SK-N-SH (cell line): ENCODE measurements around the gene AGBL1. TPM values are rescaled to one million over a fixed set of nuclear protein-coding genes. Genes with fewer than 3 reads are reported as not detected.

ENCODE experiments used
- CTCF ChIA-PET: fragments of 300-600, 350-600 bp; formaldehyde crosslinking; extraction: SDS; loops from one replicate; lab custom pipeline; 2021; lab: Yijun Ruan, JAX
- POLR2A ChIA-PET: fragments of 350-600 bp; sonication (Branson Sonifier 250); formaldehyde crosslinking; extraction: SDS; loops from one replicate; lab custom pipeline; 2020; ENCODE audit warnings: antibody characterized with exemption, inconsistent platforms; lab: Yijun Ruan, JAX
- DNase-seq: peaks from one replicate; pipeline ENCODE4 v3.0.0; 2012
- H2AFZ ChIP-seq: fragments of 200-600 bp; sonication (generic); 2 replicates; pipeline ENCODE4 v1.8.1; 2016; ENCODE audit warnings: antibody characterized with exemption, mild to moderate bottlenecking, low read depth
- H3F3A ChIP-seq: fragments of 200-600 bp; sonication (generic); replicated peaks from 2 replicates; pipeline ENCODE3; 2016; ENCODE audit warnings: antibody characterized with exemption, mild to moderate bottlenecking; ENCODE audit not compliant: insufficient read depth
- H3K27ac ChIP-seq, 2 experiments: fragments of 200-500 bp in 1 of 2; fragments of 200-600 bp in 1 of 2; sonication (Bioruptor generic) in 1 of 2; sonication (generic), shearing (Covaris generic) in 1 of 2; 2 replicates each; pipeline versions ENCODE4 v1.5.1 to v1.6.1; 2014 to 2016; ENCODE audit warnings: low read depth in 2 of 2, inconsistent platforms in 1 of 2, low read length in 1 of 2, mild to moderate bottlenecking in 1 of 2, mixed read lengths in 1 of 2
- H3K27me3 ChIP-seq: fragments of 200-600 bp; sonication (generic), shearing (Covaris generic); 2 replicates; pipeline ENCODE4 v1.6.1; 2016; ENCODE audit warnings: mixed run types; ENCODE audit not compliant: insufficient read depth
- H3K36me3 ChIP-seq, 2 experiments: fragments of 200-500 bp in 1 of 2; fragments of 200-600 bp in 1 of 2; sonication (Bioruptor generic) in 1 of 2; sonication (generic) in 1 of 2; replicated peaks in 1 of 2; 2 replicates each; pipeline versions ENCODE3 to v1.5.1; 2014 to 2016; ENCODE audit warnings: low read length in 1 of 2, mild to moderate bottlenecking in 1 of 2; ENCODE audit not compliant: insufficient read depth in 2 of 2, control insufficient read depth in 1 of 2
- H3K4me1 ChIP-seq, 2 experiments: fragments of 200-500 bp in 1 of 2; fragments of 200-600 bp in 1 of 2; sonication (Bioruptor generic) in 1 of 2; sonication (generic), shearing (Covaris generic) in 1 of 2; 2 replicates each; pipeline versions ENCODE4 v1.5.1 to v1.6.1; 2014 to 2016; ENCODE audit warnings: low read depth in 1 of 2, low read length in 1 of 2, mixed run types in 1 of 2; ENCODE audit not compliant: insufficient read depth in 2 of 2, control insufficient read depth in 1 of 2
- H3K4me2 ChIP-seq: fragments of 200-600 bp; sonication (generic), shearing (Covaris generic); 2 replicates; pipeline ENCODE4 v1.6.1; 2017; ENCODE audit warnings: mixed run types
- H3K4me3 ChIP-seq, 2 experiments: fragments of 200-500 bp in 1 of 2; fragments of 200-600 bp in 1 of 2; sonication (Bioruptor generic) in 1 of 2; sonication (generic), shearing (Covaris generic) in 1 of 2; 2 replicates each; pipeline versions ENCODE4 v1.5.1 to v1.8.1; 2014 to 2016; ENCODE audit warnings: low read depth in 2 of 2, inconsistent platforms in 1 of 2, low read length in 1 of 2, mild to moderate bottlenecking in 1 of 2, mixed read lengths in 1 of 2, moderate library complexity in 1 of 2
- H3K79me2 ChIP-seq: fragments of 200-600 bp; sonication (generic); 2 replicates; pipeline ENCODE4 v1.8.1; 2017; ENCODE audit warnings: mild to moderate bottlenecking; ENCODE audit not compliant: insufficient read depth
- H3K9ac ChIP-seq: fragments of 200-600 bp; sonication (generic); 2 replicates; pipeline ENCODE4 v1.6.1; 2017; ENCODE audit warnings: mixed run types
- H3K9me2 ChIP-seq: fragments of 200-600 bp; sonication (generic); 2 replicates; pipeline ENCODE4 v1.6.1; 2017; ENCODE audit warnings: mixed run types
- H3K9me3 ChIP-seq: fragments of 200-600 bp; sonication (generic); 2 replicates; pipeline ENCODE4 v1.6.1; 2017; ENCODE audit warnings: mixed run types, mild to moderate bottlenecking, moderate library complexity
- H4K20me1 ChIP-seq: fragments of 200-600 bp; sonication (generic); 2 replicates; pipeline ENCODE4 v1.6.1; 2017; ENCODE audit warnings: mild to moderate bottlenecking, mixed run types; ENCODE audit not compliant: insufficient read depth
- ELF1 ChIP-seq: IDR thresholded peaks from 2 replicates; pipeline ENCODE4 v1.4.0; 2012
- EP300 ChIP-seq, 2 experiments: IDR thresholded peaks; 2 replicates each; pipeline versions ENCODE4 v1.4.0 to v1.6.1; 2012; ENCODE audit warnings: borderline replicate concordance in 1 of 2, low read depth in 1 of 2, low read length in 1 of 2
- FOSL2 ChIP-seq: IDR thresholded peaks from 2 replicates; pipeline ENCODE4 v1.4.0; 2012; ENCODE audit warnings: low read depth, mild to moderate bottlenecking, moderate library complexity, borderline replicate concordance
- GABPA ChIP-seq: IDR thresholded peaks from 2 replicates; pipeline ENCODE4 v1.4.0; 2012; ENCODE audit warnings: low read depth, mild to moderate bottlenecking
- MEF2A ChIP-seq: IDR thresholded peaks from 2 replicates; pipeline ENCODE4 v1.4.0; 2012; ENCODE audit warnings: low read depth, borderline replicate concordance
- POLR2AphosphoS5 ChIP-seq: IDR thresholded peaks from 2 replicates; pipeline ENCODE4 v1.6.1; 2012; ENCODE audit warnings: low read depth, low read length
- RCOR1 ChIP-seq: fragments of 150-350 bp; IDR thresholded peaks from 2 replicates; pipeline ENCODE4 v1.6.1; 2017; ENCODE audit warnings: antibody characterized with exemption, low read length
- RFX5 ChIP-seq: IDR thresholded peaks from 2 replicates; pipeline ENCODE4 v1.6.1; 2012; ENCODE audit warnings: mild to moderate bottlenecking, improper control_type of control experiment, low read length
- RXRA ChIP-seq: IDR thresholded peaks from 2 replicates; pipeline ENCODE4 v1.4.0; 2012; ENCODE audit warnings: low read depth, mild to moderate bottlenecking, borderline replicate concordance
- WGBS: methylation state at CpG from one replicate; pipeline ENCODE4 v1.1.6; 2017; ENCODE audit warnings: low lambda C conversion rate; 5-methylcytosine and 5-hydroxymethylcytosine counted together
- polyA plus RNA-seq, 3 experiments: library from polyadenylated mRNA; depleted of rRNA; stranded (reverse); fragments of >200 nt; gene quantifications; 2 replicates each; pipeline ENCODE4 v1.2.3, GENCODE V29; 2012
- TF ChIP-seq, protein P1 (sequence below): IDR thresholded peaks from 2 replicates; pipeline ENCODE4 v1.4.0; 2012; ENCODE audit warnings: low read depth
- TF ChIP-seq, protein P2 (sequence below): IDR thresholded peaks from 2 replicates; pipeline ENCODE4 v1.6.1; 2012; ENCODE audit warnings: mild to moderate bottlenecking, low read depth, low read length, moderate library complexity
- TF ChIP-seq, protein P3 (sequence below): IDR thresholded peaks from 2 replicates; pipeline ENCODE4 v1.4.0; 2012; ENCODE audit warnings: low read depth, borderline replicate concordance
- TF ChIP-seq, protein P4 (sequence below): fragments of 200-600 bp; sonication (generic); IDR thresholded peaks from 2 replicates; pipeline ENCODE4 v1.6.1; 2017; ENCODE audit warnings: antibody characterized with exemption, mild to moderate bottlenecking, moderate library complexity
- TF ChIP-seq, protein P5 (sequence below): IDR thresholded peaks from 2 replicates; pipeline ENCODE4 v1.4.0; 2012; ENCODE audit warnings: low read depth, borderline replicate concordance
- TF ChIP-seq, protein P6 (sequence below): fragments of 150-350 bp; IDR thresholded peaks from 2 replicates; pipeline ENCODE4 v1.6.1; 2016; ENCODE audit warnings: mild to moderate bottlenecking, low read depth, low read length
- TF ChIP-seq, protein P7 (sequence below): fragments of 150-350 bp; IDR thresholded peaks from 2 replicates; pipeline ENCODE4 v1.6.1; 2017; ENCODE audit warnings: antibody characterized with exemption, low read length, low read depth, borderline replicate concordance
- TF ChIP-seq, protein P8 (sequence below): IDR thresholded peaks from 2 replicates; pipeline ENCODE4; 2012

AGBL1 gene
- polyA plus RNA-seq, 1 of the 3 experiments (the other 2 are of a cell fraction): not detected

DNA sequence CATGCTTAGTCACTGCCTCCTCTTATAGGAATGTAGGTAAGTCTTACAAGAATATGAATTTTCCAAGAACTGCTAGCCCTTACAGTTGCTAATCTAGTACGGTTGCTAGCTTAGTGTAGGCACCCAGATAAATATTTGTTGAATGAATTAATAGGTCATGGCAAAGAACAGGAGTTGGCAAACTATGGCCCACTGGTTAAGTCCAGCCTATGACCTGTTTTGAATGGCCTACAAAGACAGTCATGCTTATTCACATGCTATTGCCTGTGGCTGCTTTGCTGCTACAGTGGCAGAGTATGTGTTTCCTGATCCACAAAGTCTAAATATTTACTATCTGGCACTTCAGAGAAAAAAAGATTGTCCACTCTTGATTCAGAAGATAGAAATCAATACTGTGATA is 631.8 kb downstream of the AGBL1 start:
- H2AFZ ChIP-seq: no peak overlapping the region
- 55% methylated on average over 1 of the region's 1 CpG for WGBS
- H4K20me1 ChIP-seq: no peaks in the 10 kb centered on the region
- ChIA-PET POLR2A (no interaction called here), CTCF (no interaction called here)
- no peaks in the 10 kb centered on the region for H3K79me2 ChIP-seq
- H3K4me2 ChIP-seq: no peak overlapping the region
- no peak overlapping the region for H3K9ac ChIP-seq
- H3K36me3 ChIP-seq: no peaks in the 10 kb centered on the region
- H3K4me3 ChIP-seq: no peak overlapping the region
- H3K27me3 ChIP-seq: no peaks in the 10 kb centered on the region
- no peaks in the 10 kb centered on the region for H3K9me3 ChIP-seq
- H3F3A ChIP-seq: no peaks in the 10 kb centered on the region
- no peak for DNase-seq
- TF ChIP-seq, protein P1, sequence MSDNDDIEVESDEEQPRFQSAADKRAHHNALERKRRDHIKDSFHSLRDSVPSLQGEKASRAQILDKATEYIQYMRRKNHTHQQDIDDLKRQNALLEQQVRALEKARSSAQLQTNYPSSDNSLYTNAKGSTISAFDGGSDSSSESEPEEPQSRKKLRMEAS: no peak
- TF ChIP-seq, protein P2, sequence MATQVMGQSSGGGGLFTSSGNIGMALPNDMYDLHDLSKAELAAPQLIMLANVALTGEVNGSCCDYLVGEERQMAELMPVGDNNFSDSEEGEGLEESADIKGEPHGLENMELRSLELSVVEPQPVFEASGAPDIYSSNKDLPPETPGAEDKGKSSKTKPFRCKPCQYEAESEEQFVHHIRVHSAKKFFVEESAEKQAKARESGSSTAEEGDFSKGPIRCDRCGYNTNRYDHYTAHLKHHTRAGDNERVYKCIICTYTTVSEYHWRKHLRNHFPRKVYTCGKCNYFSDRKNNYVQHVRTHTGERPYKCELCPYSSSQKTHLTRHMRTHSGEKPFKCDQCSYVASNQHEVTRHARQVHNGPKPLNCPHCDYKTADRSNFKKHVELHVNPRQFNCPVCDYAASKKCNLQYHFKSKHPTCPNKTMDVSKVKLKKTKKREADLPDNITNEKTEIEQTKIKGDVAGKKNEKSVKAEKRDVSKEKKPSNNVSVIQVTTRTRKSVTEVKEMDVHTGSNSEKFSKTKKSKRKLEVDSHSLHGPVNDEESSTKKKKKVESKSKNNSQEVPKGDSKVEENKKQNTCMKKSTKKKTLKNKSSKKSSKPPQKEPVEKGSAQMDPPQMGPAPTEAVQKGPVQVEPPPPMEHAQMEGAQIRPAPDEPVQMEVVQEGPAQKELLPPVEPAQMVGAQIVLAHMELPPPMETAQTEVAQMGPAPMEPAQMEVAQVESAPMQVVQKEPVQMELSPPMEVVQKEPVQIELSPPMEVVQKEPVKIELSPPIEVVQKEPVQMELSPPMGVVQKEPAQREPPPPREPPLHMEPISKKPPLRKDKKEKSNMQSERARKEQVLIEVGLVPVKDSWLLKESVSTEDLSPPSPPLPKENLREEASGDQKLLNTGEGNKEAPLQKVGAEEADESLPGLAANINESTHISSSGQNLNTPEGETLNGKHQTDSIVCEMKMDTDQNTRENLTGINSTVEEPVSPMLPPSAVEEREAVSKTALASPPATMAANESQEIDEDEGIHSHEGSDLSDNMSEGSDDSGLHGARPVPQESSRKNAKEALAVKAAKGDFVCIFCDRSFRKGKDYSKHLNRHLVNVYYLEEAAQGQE: no peak
- TF ChIP-seq EP300 (IDR thresholded peaks at IDR 0.05; ENCODE audit: borderline replicate concordance in 1 of 2, low read depth in 1 of 2, low read length in 1 of 2) (no peak), FOSL2 (no peak), RFX5 (no peak), POLR2AphosphoS5 (no peak), RXRA (no peak), RCOR1 (no peak), ELF1 (no peak), MEF2A (no peak), GABPA (no peak)
- TF ChIP-seq, protein P3, sequence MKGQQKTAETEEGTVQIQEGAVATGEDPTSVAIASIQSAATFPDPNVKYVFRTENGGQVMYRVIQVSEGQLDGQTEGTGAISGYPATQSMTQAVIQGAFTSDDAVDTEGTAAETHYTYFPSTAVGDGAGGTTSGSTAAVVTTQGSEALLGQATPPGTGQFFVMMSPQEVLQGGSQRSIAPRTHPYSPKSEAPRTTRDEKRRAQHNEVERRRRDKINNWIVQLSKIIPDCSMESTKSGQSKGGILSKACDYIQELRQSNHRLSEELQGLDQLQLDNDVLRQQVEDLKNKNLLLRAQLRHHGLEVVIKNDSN: no peak
- TF ChIP-seq, protein P4, sequence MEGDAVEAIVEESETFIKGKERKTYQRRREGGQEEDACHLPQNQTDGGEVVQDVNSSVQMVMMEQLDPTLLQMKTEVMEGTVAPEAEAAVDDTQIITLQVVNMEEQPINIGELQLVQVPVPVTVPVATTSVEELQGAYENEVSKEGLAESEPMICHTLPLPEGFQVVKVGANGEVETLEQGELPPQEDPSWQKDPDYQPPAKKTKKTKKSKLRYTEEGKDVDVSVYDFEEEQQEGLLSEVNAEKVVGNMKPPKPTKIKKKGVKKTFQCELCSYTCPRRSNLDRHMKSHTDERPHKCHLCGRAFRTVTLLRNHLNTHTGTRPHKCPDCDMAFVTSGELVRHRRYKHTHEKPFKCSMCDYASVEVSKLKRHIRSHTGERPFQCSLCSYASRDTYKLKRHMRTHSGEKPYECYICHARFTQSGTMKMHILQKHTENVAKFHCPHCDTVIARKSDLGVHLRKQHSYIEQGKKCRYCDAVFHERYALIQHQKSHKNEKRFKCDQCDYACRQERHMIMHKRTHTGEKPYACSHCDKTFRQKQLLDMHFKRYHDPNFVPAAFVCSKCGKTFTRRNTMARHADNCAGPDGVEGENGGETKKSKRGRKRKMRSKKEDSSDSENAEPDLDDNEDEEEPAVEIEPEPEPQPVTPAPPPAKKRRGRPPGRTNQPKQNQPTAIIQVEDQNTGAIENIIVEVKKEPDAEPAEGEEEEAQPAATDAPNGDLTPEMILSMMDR: no peak
- TF ChIP-seq, protein P5, sequence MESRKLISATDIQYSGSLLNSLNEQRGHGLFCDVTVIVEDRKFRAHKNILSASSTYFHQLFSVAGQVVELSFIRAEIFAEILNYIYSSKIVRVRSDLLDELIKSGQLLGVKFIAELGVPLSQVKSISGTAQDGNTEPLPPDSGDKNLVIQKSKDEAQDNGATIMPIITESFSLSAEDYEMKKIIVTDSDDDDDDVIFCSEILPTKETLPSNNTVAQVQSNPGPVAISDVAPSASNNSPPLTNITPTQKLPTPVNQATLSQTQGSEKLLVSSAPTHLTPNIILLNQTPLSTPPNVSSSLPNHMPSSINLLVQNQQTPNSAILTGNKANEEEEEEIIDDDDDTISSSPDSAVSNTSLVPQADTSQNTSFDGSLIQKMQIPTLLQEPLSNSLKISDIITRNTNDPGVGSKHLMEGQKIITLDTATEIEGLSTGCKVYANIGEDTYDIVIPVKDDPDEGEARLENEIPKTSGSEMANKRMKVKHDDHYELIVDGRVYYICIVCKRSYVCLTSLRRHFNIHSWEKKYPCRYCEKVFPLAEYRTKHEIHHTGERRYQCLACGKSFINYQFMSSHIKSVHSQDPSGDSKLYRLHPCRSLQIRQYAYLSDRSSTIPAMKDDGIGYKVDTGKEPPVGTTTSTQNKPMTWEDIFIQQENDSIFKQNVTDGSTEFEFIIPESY: no peak
- TF ChIP-seq, protein P6, sequence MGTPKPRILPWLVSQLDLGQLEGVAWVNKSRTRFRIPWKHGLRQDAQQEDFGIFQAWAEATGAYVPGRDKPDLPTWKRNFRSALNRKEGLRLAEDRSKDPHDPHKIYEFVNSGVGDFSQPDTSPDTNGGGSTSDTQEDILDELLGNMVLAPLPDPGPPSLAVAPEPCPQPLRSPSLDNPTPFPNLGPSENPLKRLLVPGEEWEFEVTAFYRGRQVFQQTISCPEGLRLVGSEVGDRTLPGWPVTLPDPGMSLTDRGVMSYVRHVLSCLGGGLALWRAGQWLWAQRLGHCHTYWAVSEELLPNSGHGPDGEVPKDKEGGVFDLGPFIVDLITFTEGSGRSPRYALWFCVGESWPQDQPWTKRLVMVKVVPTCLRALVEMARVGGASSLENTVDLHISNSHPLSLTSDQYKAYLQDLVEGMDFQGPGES: no peak
- TF ChIP-seq, protein P7, sequence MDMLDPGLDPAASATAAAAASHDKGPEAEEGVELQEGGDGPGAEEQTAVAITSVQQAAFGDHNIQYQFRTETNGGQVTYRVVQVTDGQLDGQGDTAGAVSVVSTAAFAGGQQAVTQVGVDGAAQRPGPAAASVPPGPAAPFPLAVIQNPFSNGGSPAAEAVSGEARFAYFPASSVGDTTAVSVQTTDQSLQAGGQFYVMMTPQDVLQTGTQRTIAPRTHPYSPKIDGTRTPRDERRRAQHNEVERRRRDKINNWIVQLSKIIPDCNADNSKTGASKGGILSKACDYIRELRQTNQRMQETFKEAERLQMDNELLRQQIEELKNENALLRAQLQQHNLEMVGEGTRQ: no peak
- TF ChIP-seq, protein P8, sequence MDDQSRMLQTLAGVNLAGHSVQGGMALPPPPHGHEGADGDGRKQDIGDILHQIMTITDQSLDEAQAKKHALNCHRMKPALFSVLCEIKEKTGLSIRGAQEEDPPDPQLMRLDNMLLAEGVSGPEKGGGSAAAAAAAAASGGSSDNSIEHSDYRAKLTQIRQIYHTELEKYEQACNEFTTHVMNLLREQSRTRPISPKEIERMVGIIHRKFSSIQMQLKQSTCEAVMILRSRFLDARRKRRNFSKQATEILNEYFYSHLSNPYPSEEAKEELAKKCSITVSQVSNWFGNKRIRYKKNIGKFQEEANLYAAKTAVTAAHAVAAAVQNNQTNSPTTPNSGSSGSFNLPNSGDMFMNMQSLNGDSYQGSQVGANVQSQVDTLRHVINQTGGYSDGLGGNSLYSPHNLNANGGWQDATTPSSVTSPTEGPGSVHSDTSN: no peak
- H3K4me1 ChIP-seq: peaks cover 0 to 3% of the 10 kb centered on the region in 2 experiments; a peak in 2 of 4 replicates
- H3K27ac ChIP-seq: no peak overlapping the region
- no peaks in the 10 kb centered on the region for H3K9me2 ChIP-seq
